HepG2 (cell line): Measurements from ENCODE around the gene TLR5. TPM values are rescaled to one million over a fixed set of nuclear protein-coding genes. Genes with fewer than 3 reads are reported as not detected.

Experiments used
- ADNP ChIP-seq: sonication (generic); formaldehyde crosslinking; IDR thresholded peaks from 2 replicates; pipeline ENCODE4 v1.4.0; 2020; ENCODE audit warnings: missing genetic modification reagents
- ARID2 ChIP-seq: sonication (generic); formaldehyde crosslinking; IDR thresholded peaks from 2 replicates; pipeline ENCODE4 v1.8.1; 2022; ENCODE audit warnings: mild to moderate bottlenecking, missing genetic modification reagents, borderline replicate concordance
- BORCS8-MEF2B ChIP-seq: sonication (generic); formaldehyde crosslinking; IDR thresholded peaks from 2 replicates; pipeline ENCODE4 v1.8.0; 2022; ENCODE audit warnings: mild to moderate bottlenecking, missing genetic modification reagents
- CENPT ChIP-seq: sonication (generic); formaldehyde crosslinking; IDR thresholded peaks from 2 replicates; pipeline ENCODE4 v1.8.0; 2022; ENCODE audit warnings: low read depth, mild to moderate bottlenecking, moderate library complexity, missing genetic modification reagents
- EED ChIP-seq: sonication (generic); formaldehyde crosslinking; IDR thresholded peaks from 2 replicates; pipeline ENCODE4 v1.5.0; 2020; ENCODE audit warnings: mild to moderate bottlenecking, missing genetic modification reagents
- GABPB1 ChIP-seq: IDR thresholded peaks from 2 replicates; pipeline ENCODE4 v1.6.1; 2016; ENCODE audit warnings: mild to moderate bottlenecking, missing genetic modification reagents, moderate library complexity, missing compliant biosample characterization
- HDAC2 ChIP-seq: sonication (generic); formaldehyde crosslinking; IDR thresholded peaks from 2 replicates; pipeline ENCODE4 v1.4.0; 2020; ENCODE audit warnings: missing genetic modification reagents
- HMG20B ChIP-seq: conservative IDR thresholded peaks from 2 replicates; pipeline ENCODE4 v1.6.1; 2016; ENCODE audit warnings: missing genetic modification reagents, missing compliant biosample characterization
- NCOA1 ChIP-seq: sonication (generic); formaldehyde crosslinking; IDR thresholded peaks from 2 replicates; pipeline ENCODE4 v1.9.0; 2021; ENCODE audit warnings: missing genetic modification reagents
- NFYC ChIP-seq: IDR thresholded peaks from 2 replicates; pipeline ENCODE4 v1.6.1; 2016; ENCODE audit warnings: missing genetic modification reagents, missing compliant biosample characterization
- SRY ChIP-seq: sonication (generic); formaldehyde crosslinking; IDR thresholded peaks from 2 replicates; pipeline ENCODE4 v1.8.0; 2022; ENCODE audit warnings: mild to moderate bottlenecking, missing genetic modification reagents
- ZBTB7B ChIP-seq: sonication (generic); formaldehyde crosslinking; IDR thresholded peaks from 2 replicates; pipeline ENCODE4 v1.4.0; 2020; ENCODE audit warnings: missing genetic modification reagents
- ZNF234 ChIP-seq: sonication (generic); formaldehyde crosslinking; conservative IDR thresholded peaks from 2 replicates; pipeline ENCODE4 v1.5.1; 2020; ENCODE audit warnings: mild to moderate bottlenecking, missing genetic modification reagents
- ZNF33A ChIP-seq: sonication (generic); formaldehyde crosslinking; IDR thresholded peaks from 2 replicates; pipeline ENCODE4 v1.5.1; 2020; ENCODE audit warnings: missing genetic modification reagents, mild to moderate bottlenecking, moderate library complexity, borderline replicate concordance
- ZZZ3 ChIP-seq: sonication (generic); formaldehyde crosslinking; IDR thresholded peaks from 2 replicates; pipeline ENCODE4 v1.4.0; 2020; ENCODE audit warnings: missing genetic modification reagents, mild to moderate bottlenecking, borderline replicate concordance
- polyA plus RNA-seq, 8 experiments: library from polyadenylated mRNA; depleted of rRNA in 3 of 8; stranded (reverse) in 7 of 8; unstranded in 1 of 8; fragments of >200 nt; fragmentation: Illumina TruSeq in 4 of 8; extraction: Trizol in 4 of 8; gene quantifications; 2 replicates each; pipeline versions ENCODE4 v1.2.1 to v1.2.3, GENCODE V29; 2011 to 2016; ENCODE audit warnings: low read depth in 4 of 8, missing spikeins in 1 of 8, mixed read lengths in 1 of 8; ENCODE audit not compliant: insufficient read depth in 1 of 8
- total RNA-seq, 5 experiments: library from RNA; depleted of rRNA; stranded (reverse); fragments of >200 nt; fragmentation: Illumina TruSeq; extraction: Trizol; gene quantifications; 2 replicates each; pipeline ENCODE4 v1.2.3, GENCODE V29; 2016; ENCODE audit warnings: low read depth in 1 of 5
- TF ChIP-seq, protein P1 (sequence below): sonication (generic); formaldehyde crosslinking; IDR thresholded peaks from 2 replicates; pipeline ENCODE4 v1.5.1; 2020; ENCODE audit warnings: mild to moderate bottlenecking, missing genetic modification reagents, borderline replicate concordance
- TF ChIP-seq, protein P2 (sequence below): sonication (generic); formaldehyde crosslinking; IDR thresholded peaks from 2 replicates; pipeline ENCODE4 v1.8.1; 2022; ENCODE audit warnings: low read depth, mild to moderate bottlenecking, missing genetic modification reagents
- TF ChIP-seq, protein P3 (sequence below): sonication (generic); formaldehyde crosslinking; IDR thresholded peaks from 2 replicates; pipeline ENCODE4 v1.8.0; 2022; ENCODE audit warnings: mild to moderate bottlenecking, missing genetic modification reagents
- TF ChIP-seq, protein P4 (sequence below): IDR thresholded peaks from 2 replicates; pipeline ENCODE4 v1.6.1; 2016; ENCODE audit warnings: missing compliant biosample characterization, missing genetic modification reagents, borderline replicate concordance
- TF ChIP-seq, protein P5 (sequence below): sonication (generic); formaldehyde crosslinking; IDR thresholded peaks from 2 replicates; pipeline ENCODE4 v1.4.0; 2020; ENCODE audit warnings: mild to moderate bottlenecking, low read depth, missing genetic modification reagents

TLR5 gene
- total and polyA plus RNA-seq, 2 of the 13 experiments (the other 11 are each of a cell fraction or from before 2014, with no cell fraction given), result not detected

DNA sequence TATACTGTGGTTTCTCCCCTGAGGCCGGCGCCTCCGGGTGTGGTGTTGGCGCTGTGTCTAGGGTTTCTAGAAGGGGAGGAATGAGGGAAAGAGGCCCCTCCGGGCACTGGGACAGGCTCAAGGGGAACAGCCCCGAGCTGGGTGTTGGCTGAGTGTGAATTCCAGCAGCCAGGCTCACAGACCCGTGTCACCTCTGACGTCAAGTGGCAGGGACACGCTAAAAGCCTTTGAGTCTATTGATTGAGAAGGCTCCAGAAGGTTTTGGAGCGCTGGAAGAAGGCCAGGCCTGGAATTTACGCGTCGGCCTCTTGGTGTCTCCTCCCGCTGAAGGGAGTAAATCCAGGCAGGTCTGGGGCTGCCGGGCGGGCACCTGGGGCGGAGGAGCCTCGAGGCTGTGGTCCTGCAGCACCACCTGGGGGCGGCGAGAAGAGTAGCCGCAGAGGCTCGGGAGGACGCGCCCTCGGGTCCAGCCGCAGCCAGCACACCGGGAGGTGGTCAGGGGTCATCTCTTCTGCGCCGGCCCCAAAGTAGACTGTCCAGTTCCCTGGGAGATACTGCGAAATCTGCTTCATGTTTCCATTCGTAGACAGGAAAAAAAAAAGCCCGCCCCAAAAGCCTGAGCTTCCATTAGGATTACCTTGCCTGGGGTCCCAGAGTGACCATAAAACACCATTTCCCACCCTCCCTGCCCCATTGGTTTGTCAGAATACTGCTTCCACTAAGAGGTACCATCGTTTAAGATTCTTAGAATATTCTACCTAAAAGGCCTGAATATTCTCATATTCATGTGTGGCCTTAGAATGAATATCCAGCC lies 61.7 kb downstream of the TLR5 start (continued):
- TF ChIP-seq, protein P1, sequence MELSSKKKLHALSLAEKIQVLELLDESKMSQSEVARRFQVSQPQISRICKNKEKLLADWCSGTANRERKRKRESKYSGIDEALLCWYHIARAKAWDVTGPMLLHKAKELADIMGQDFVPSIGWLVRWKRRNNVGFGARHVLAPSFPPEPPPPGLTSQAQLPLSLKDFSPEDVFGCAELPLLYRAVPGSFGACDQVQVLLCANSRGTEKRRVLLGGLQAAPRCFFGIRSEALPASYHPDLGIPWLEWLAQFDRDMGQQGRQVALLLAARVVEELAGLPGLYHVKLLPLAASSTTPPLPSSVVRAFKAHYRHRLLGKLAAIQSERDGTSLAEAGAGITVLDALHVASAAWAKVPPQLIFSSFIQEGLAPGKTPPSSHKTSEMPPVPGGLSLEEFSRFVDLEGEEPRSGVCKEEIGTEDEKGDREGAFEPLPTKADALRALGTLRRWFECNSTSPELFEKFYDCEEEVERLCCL (CRISPR knock-in tag), result no peak
- TF ChIP-seq GABPB1 (CRISPR knock-in tag) (peak; percentile 61; the same call in 1 of the 2 replicates), ZNF33A (CRISPR knock-in tag) (no peak), CENPT (CRISPR knock-in tag) (no peak), EED (CRISPR knock-in tag) (no peak), NCOA1 (CRISPR knock-in tag) (no peak), HMG20B (CRISPR knock-in tag) (no peak), BORCS8-MEF2B (CRISPR knock-in tag) (peak; percentile 73; the same call in 1 of the 2 replicates), NFYC (CRISPR knock-in tag) (no peak), ADNP (CRISPR knock-in tag) (no peak), ZNF234 (CRISPR knock-in tag) (no peak), ZBTB7B (no peak), HDAC2 (CRISPR knock-in tag) (no peak), ZZZ3 (CRISPR knock-in tag) (no peak), SRY (CRISPR knock-in tag) (0 out of 2 replicates have a peak, but pooled peaks have one; percentile 53), ARID2 (no peak)
- TF ChIP-seq, protein P2, sequence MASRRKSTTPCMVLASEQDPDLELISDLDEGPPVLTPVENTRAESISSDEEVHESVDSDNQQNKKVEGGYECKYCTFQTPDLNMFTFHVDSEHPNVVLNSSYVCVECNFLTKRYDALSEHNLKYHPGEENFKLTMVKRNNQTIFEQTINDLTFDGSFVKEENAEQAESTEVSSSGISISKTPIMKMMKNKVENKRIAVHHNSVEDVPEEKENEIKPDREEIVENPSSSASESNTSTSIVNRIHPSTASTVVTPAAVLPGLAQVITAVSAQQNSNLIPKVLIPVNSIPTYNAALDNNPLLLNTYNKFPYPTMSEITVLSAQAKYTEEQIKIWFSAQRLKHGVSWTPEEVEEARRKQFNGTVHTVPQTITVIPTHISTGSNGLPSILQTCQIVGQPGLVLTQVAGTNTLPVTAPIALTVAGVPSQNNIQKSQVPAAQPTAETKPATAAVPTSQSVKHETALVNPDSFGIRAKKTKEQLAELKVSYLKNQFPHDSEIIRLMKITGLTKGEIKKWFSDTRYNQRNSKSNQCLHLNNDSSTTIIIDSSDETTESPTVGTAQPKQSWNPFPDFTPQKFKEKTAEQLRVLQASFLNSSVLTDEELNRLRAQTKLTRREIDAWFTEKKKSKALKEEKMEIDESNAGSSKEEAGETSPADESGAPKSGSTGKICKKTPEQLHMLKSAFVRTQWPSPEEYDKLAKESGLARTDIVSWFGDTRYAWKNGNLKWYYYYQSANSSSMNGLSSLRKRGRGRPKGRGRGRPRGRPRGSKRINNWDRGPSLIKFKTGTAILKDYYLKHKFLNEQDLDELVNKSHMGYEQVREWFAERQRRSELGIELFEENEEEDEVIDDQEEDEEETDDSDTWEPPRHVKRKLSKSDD (CRISPR knock-in tag), result 0 out of 2 replicates have a peak, but pooled peaks have one; percentile 31
- TF ChIP-seq, protein P3, sequence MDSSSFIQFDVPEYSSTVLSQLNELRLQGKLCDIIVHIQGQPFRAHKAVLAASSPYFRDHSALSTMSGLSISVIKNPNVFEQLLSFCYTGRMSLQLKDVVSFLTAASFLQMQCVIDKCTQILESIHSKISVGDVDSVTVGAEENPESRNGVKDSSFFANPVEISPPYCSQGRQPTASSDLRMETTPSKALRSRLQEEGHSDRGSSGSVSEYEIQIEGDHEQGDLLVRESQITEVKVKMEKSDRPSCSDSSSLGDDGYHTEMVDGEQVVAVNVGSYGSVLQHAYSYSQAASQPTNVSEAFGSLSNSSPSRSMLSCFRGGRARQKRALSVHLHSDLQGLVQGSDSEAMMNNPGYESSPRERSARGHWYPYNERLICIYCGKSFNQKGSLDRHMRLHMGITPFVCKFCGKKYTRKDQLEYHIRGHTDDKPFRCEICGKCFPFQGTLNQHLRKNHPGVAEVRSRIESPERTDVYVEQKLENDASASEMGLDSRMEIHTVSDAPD (CRISPR knock-in tag), result no peak
- TF ChIP-seq, protein P4, sequence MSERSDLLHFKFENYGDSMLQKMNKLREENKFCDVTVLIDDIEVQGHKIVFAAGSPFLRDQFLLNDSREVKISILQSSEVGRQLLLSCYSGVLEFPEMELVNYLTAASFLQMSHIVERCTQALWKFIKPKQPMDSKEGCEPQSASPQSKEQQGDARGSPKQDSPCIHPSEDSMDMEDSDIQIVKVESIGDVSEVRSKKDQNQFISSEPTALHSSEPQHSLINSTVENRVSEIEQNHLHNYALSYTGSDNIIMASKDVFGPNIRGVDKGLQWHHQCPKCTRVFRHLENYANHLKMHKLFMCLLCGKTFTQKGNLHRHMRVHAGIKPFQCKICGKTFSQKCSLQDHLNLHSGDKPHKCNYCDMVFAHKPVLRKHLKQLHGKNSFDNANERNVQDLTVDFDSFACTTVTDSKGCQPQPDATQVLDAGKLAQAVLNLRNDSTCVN, result peak; percentile 95
- TF ChIP-seq, protein P5, sequence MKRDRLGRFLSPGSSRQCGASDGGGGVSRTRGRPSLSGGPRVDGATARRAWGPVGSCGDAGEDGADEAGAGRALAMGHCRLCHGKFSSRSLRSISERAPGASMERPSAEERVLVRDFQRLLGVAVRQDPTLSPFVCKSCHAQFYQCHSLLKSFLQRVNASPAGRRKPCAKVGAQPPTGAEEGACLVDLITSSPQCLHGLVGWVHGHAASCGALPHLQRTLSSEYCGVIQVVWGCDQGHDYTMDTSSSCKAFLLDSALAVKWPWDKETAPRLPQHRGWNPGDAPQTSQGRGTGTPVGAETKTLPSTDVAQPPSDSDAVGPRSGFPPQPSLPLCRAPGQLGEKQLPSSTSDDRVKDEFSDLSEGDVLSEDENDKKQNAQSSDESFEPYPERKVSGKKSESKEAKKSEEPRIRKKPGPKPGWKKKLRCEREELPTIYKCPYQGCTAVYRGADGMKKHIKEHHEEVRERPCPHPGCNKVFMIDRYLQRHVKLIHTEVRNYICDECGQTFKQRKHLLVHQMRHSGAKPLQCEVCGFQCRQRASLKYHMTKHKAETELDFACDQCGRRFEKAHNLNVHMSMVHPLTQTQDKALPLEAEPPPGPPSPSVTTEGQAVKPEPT, result no peak
